ENCODE data around the gene BHLHA15.

DNA sequence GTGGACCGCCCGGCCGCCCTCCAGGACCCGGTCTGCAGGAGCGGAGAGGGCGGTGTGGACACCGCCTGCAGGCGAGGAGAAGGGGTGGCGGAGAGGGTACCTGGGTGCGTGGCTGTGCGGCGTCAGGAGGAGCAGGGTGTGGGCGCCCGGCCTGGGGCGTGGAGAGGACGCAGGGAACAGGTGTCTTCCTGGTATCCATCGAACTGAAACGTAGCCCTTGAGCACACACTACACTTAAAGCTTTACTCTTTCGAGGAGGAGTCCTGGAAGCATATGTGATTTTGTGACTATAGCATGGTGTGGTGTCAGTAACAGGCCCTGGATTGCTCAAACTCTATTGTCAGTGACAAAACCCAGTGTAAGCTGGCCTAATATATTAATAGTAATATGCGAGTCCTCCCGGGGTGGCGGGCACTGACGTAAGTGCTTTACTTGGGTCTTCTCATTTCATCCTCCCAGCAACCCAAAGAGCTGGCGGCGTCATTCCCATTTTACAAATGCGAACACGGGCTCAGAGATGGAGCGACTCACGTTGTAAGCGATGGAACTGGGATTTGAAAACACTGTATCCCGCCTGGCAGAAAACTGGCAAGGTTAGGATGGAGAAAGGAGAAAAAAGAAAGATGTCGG, 41.3 kb downstream of the BHLHA15 start:
- TF ChIP-seq POLR2AphosphoS5 (IDR thresholded peaks at IDR 0.05) (no peak), POLR2A (IDR thresholded peaks at IDR 0.05) (no peak)
- TF ChIP-seq, protein P1, sequence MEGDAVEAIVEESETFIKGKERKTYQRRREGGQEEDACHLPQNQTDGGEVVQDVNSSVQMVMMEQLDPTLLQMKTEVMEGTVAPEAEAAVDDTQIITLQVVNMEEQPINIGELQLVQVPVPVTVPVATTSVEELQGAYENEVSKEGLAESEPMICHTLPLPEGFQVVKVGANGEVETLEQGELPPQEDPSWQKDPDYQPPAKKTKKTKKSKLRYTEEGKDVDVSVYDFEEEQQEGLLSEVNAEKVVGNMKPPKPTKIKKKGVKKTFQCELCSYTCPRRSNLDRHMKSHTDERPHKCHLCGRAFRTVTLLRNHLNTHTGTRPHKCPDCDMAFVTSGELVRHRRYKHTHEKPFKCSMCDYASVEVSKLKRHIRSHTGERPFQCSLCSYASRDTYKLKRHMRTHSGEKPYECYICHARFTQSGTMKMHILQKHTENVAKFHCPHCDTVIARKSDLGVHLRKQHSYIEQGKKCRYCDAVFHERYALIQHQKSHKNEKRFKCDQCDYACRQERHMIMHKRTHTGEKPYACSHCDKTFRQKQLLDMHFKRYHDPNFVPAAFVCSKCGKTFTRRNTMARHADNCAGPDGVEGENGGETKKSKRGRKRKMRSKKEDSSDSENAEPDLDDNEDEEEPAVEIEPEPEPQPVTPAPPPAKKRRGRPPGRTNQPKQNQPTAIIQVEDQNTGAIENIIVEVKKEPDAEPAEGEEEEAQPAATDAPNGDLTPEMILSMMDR (IDR thresholded peaks at IDR 0.05), result no peak

Data from gastroesophageal sphincter (tissue), 3 donors.